GM12878 (cell line): ENCODE data around the gene GSTP1.
"Not testable (repeated sequence)": the region's sequence is repeated elsewhere in the genome, so short reads cannot be mapped to it uniquely, and the experiment has no call there.

ENCODE experiments used
- BHLHE40 ChIP-seq, 2 experiments: fragments of 450-650 bp in 1 of 2; IDR thresholded peaks; 2 replicates each; pipeline ENCODE4 v1.6.1; 2011 to 2017; ENCODE audit warnings: low read depth in 2 of 2, borderline replicate concordance in 1 of 2, improper control_type of control experiment in 1 of 2, low read length in 1 of 2, mild to moderate bottlenecking in 1 of 2
- CBX5 ChIP-seq: sonication (generic); IDR thresholded peaks from 2 replicates; pipeline ENCODE4 v1.6.1; 2016; ENCODE audit warnings: low read depth, moderate library complexity, mild to moderate bottlenecking, inconsistent platforms
- CEBPB ChIP-seq, 2 experiments: fragments of 150-350 bp in 1 of 2; IDR thresholded peaks; 2 replicates each; pipeline ENCODE4 v1.6.1; 2012 to 2014; ENCODE audit warnings: low read depth in 2 of 2, low read length in 2 of 2, borderline replicate concordance in 1 of 2, inconsistent platforms in 1 of 2
- EP300 ChIP-seq, 2 experiments: fragments of 150-350 bp in 1 of 2; IDR thresholded peaks; 2 replicates each; pipeline ENCODE4 v1.6.1; 2011 to 2012; ENCODE audit warnings: low read depth in 2 of 2, low read length in 2 of 2, borderline replicate concordance in 1 of 2, improper control_type of control experiment in 1 of 2, inconsistent platforms in 1 of 2; ENCODE audit not compliant: control insufficient read depth in 1 of 2
- NR2C2 ChIP-seq: IDR thresholded peaks from 2 replicates; pipeline ENCODE4 v1.6.1; 2011; ENCODE audit warnings: borderline replicate concordance, low read depth; ENCODE audit not compliant: control insufficient read depth, insufficient read length
- POLR2A ChIP-seq: IDR thresholded peaks from 2 replicates; pipeline ENCODE4 v1.6.1; 2011; ENCODE audit warnings: low read depth, mild to moderate bottlenecking, low read length
- RBBP5 ChIP-seq: fragments of 200-600 bp; sonication (generic); conservative IDR thresholded peaks from 2 replicates; pipeline ENCODE4 v1.6.1; 2016
- TCF3 ChIP-seq: IDR thresholded peaks from 2 replicates; pipeline ENCODE4 v1.6.1; 2012; ENCODE audit warnings: low read depth, mild to moderate bottlenecking, low read length, borderline replicate concordance; ENCODE audit not compliant: insufficient read depth
- ZNF274 ChIP-seq: IDR thresholded peaks from one replicate; pipeline ENCODE4 v1.8.0; 2011; ENCODE audit not compliant: insufficient read length, insufficient read depth
- TF ChIP-seq, protein P1 (sequence below), 3 experiments: IDR thresholded peaks in 2 of 3; conservative IDR thresholded peaks in 1 of 3; 2 replicates each; pipeline ENCODE4 v1.5.1; 2011; ENCODE audit warnings: low read depth in 3 of 3, low read length in 3 of 3, mild to moderate bottlenecking in 3 of 3, control low read depth in 2 of 3, moderate library complexity in 2 of 3, inconsistent platforms in 1 of 3, mixed read lengths in 1 of 3; ENCODE audit not compliant: control insufficient read depth in 2 of 3, insufficient read depth in 1 of 3; ENCODE audit errors: extremely low read depth in 1 of 3
- TF ChIP-seq, protein P2 (sequence below): IDR thresholded peaks from 2 replicates; pipeline ENCODE4 v1.6.1; 2012; ENCODE audit warnings: low read depth, low read length, improper control_type of control experiment
- TF ChIP-seq, protein P3 (sequence below): fragments of 450-650 bp; IDR thresholded peaks from 2 replicates; pipeline ENCODE4 v1.6.1; 2018; ENCODE audit warnings: borderline replicate concordance, mild to moderate bottlenecking; ENCODE audit not compliant: partially characterized antibody

DNA sequence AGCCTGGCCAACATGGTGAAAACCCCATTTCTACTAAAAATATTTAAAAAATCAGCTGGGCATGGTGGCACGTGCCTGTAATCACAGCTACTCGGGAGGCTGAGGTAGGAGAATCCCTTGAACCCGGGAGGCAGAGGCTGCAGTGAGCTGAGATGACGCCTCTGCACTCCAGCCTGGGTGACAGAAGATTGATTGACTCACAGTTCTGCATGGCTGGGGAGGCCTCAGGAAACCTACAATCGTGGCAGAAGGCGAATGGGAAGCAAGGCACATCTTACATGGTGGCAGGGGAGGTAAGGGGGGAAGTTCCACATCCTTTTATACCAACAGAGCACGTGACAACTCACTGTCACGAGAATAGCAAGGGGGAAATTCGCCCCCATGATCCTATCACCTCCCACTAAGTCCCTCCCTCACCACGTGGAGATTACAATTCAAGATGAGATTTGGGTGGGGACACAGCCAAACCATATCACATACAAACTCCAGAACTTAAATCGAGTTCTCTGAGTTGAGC, 5.3 kb downstream of the GSTP1 start:
- TF ChIP-seq, protein P1, sequence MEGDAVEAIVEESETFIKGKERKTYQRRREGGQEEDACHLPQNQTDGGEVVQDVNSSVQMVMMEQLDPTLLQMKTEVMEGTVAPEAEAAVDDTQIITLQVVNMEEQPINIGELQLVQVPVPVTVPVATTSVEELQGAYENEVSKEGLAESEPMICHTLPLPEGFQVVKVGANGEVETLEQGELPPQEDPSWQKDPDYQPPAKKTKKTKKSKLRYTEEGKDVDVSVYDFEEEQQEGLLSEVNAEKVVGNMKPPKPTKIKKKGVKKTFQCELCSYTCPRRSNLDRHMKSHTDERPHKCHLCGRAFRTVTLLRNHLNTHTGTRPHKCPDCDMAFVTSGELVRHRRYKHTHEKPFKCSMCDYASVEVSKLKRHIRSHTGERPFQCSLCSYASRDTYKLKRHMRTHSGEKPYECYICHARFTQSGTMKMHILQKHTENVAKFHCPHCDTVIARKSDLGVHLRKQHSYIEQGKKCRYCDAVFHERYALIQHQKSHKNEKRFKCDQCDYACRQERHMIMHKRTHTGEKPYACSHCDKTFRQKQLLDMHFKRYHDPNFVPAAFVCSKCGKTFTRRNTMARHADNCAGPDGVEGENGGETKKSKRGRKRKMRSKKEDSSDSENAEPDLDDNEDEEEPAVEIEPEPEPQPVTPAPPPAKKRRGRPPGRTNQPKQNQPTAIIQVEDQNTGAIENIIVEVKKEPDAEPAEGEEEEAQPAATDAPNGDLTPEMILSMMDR (IDR thresholded peaks at IDR 0.05 in 2 of 3, conservative IDR thresholded peaks at IDR 0.05 in 1 of 3; ENCODE audit: control insufficient read depth in 2 of 3, extremely low read depth in 1 of 3, insufficient read depth in 1 of 3, low read depth in 3 of 3, low read length in 3 of 3): not testable (repeated sequence)
- not testable (repeated sequence) for TF ChIP-seq EP300 (IDR thresholded peaks at IDR 0.05; ENCODE audit: borderline replicate concordance in 1 of 2, control insufficient read depth in 1 of 2, low read depth in 2 of 2, low read length in 2 of 2); ZNF274; NR2C2; CEBPB (IDR thresholded peaks at IDR 0.05; ENCODE audit: borderline replicate concordance in 1 of 2, low read depth in 2 of 2, low read length in 2 of 2); RBBP5; TCF3; CBX5; POLR2A
- TF ChIP-seq, protein P2, sequence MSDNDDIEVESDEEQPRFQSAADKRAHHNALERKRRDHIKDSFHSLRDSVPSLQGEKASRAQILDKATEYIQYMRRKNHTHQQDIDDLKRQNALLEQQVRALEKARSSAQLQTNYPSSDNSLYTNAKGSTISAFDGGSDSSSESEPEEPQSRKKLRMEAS: not testable (repeated sequence)
- TF ChIP-seq, protein P3, sequence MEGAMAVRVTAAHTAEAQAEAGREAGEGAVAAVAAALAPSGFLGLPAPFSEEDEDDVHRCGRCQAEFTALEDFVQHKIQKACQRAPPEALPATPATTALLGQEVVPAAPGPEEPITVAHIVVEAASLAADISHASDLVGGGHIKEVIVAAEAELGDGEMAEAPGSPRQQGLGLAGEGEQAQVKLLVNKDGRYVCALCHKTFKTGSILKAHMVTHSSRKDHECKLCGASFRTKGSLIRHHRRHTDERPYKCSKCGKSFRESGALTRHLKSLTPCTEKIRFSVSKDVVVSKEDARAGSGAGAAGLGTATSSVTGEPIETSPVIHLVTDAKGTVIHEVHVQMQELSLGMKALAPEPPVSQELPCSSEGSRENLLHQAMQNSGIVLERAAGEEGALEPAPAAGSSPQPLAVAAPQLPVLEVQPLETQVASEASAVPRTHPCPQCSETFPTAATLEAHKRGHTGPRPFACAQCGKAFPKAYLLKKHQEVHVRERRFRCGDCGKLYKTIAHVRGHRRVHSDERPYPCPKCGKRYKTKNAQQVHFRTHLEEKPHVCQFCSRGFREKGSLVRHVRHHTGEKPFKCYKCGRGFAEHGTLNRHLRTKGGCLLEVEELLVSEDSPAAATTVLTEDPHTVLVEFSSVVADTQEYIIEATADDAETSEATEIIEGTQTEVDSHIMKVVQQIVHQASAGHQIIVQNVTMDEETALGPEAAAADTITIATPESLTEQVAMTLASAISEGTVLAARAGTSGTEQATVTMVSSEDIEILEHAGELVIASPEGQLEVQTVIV: not testable (repeated sequence)
- peak; percentile 42 to 73; a peak in 2 of 4 replicates for TF ChIP-seq BHLHE40 (IDR thresholded peaks at IDR 0.05; ENCODE audit: borderline replicate concordance in 1 of 2, low read depth in 2 of 2, low read length in 1 of 2)
